HEK293 (cell line): ENCODE measurements around the gene BUD23.
A peak's percentile ranks its signal among the peaks of the same experiment; 100 is the strongest.

Experiments
- GLI4 ChIP-seq: fragments of 450-650 bp; formaldehyde crosslinking; IDR thresholded peaks from 2 replicates; pipeline ENCODE4 v1.5.1; 2016; ENCODE audit warnings: missing biosample characterization, missing genetic modification characterization
- SCRT1 ChIP-seq: fragments of 450-650 bp; formaldehyde crosslinking; IDR thresholded peaks from 2 replicates; pipeline ENCODE4 v1.5.1; 2016; ENCODE audit warnings: missing biosample characterization, missing genetic modification characterization, borderline replicate concordance
- ZBTB10 ChIP-seq: fragments of 450-650 bp; formaldehyde crosslinking; IDR thresholded peaks from 2 replicates; pipeline ENCODE4 v1.5.1; 2016; ENCODE audit warnings: missing biosample characterization, missing genetic modification characterization
- ZBTB8A ChIP-seq: fragments of 450-650 bp; formaldehyde crosslinking; IDR thresholded peaks from 2 replicates; pipeline ENCODE4 v1.5.1; 2016; ENCODE audit warnings: missing biosample characterization, missing genetic modification characterization
- ZEB2 ChIP-seq: fragments of 450-650 bp; formaldehyde crosslinking; IDR thresholded peaks from 2 replicates; pipeline ENCODE4 v1.5.1; 2016; ENCODE audit warnings: missing biosample characterization, missing genetic modification characterization
- ZIC2 ChIP-seq: fragments of 450-650 bp; formaldehyde crosslinking; IDR thresholded peaks from 2 replicates; pipeline ENCODE4 v1.5.1; 2016; ENCODE audit warnings: missing biosample characterization, missing genetic modification characterization
- ZNF175 ChIP-seq: fragments of 450-650 bp; formaldehyde crosslinking; IDR thresholded peaks from 2 replicates; pipeline ENCODE4 v1.5.1; 2016; ENCODE audit warnings: missing biosample characterization, missing genetic modification characterization
- ZNF26 ChIP-seq: fragments of 450-650 bp; formaldehyde crosslinking; IDR thresholded peaks from 2 replicates; pipeline ENCODE4 v1.5.1; 2016; ENCODE audit warnings: missing biosample characterization, missing genetic modification characterization
- ZNF280C ChIP-seq: fragments of 450-650 bp; formaldehyde crosslinking; IDR thresholded peaks from 2 replicates; pipeline ENCODE4 v1.5.1; 2016; ENCODE audit warnings: missing biosample characterization, missing genetic modification characterization
- ZNF280D ChIP-seq: fragments of 450-650 bp; formaldehyde crosslinking; IDR thresholded peaks from 2 replicates; pipeline ENCODE4 v1.5.1; 2016; ENCODE audit warnings: missing biosample characterization, missing genetic modification characterization
- ZNF423 ChIP-seq: fragments of 450-650 bp; formaldehyde crosslinking; IDR thresholded peaks from 2 replicates; pipeline ENCODE4 v1.5.1; 2016; ENCODE audit warnings: missing biosample characterization, missing genetic modification characterization
- ZNF610 ChIP-seq: fragments of 450-650 bp; formaldehyde crosslinking; IDR thresholded peaks from 2 replicates; pipeline ENCODE4 v1.5.1; 2016; ENCODE audit warnings: missing biosample characterization, missing genetic modification characterization, borderline replicate concordance
- ZNF629 ChIP-seq: fragments of 450-650 bp; formaldehyde crosslinking; IDR thresholded peaks from 2 replicates; pipeline ENCODE4 v1.5.1; 2017; ENCODE audit warnings: missing biosample characterization, missing genetic modification characterization
- ZNF837 ChIP-seq: fragments of 450-650 bp; formaldehyde crosslinking; IDR thresholded peaks from 2 replicates; pipeline ENCODE4 v1.5.1; 2016; ENCODE audit warnings: missing biosample characterization, missing genetic modification characterization
- TF ChIP-seq, protein P1 (sequence below): fragments of 450-650 bp; formaldehyde crosslinking; IDR thresholded peaks from 2 replicates; pipeline ENCODE4 v1.5.1; 2017; ENCODE audit warnings: missing biosample characterization, missing genetic modification characterization
- TF ChIP-seq, protein P2 (sequence below): fragments of 450-650 bp; formaldehyde crosslinking; IDR thresholded peaks from 2 replicates; pipeline ENCODE4 v1.5.1; 2016; ENCODE audit warnings: missing biosample characterization, missing genetic modification characterization, borderline replicate concordance

The BUD23 gene

GRCh38 chr7:73718905-73719805 lies 35.8 kb downstream of the BUD23 start, which contains the start of gene STX1A (continued):
- TF ChIP-seq ZNF837 (tag by site-specific recombination) = no peak
- TF ChIP-seq ZNF26 (tag by site-specific recombination) = no peak
- TF ChIP-seq ZNF175 (tag by site-specific recombination) = no peak
- no peak for TF ChIP-seq GLI4
- TF ChIP-seq ZBTB10 (tag by site-specific recombination) = peak; percentile 69; the same call in 1 of the 2 replicates
- TF ChIP-seq, protein P1, sequence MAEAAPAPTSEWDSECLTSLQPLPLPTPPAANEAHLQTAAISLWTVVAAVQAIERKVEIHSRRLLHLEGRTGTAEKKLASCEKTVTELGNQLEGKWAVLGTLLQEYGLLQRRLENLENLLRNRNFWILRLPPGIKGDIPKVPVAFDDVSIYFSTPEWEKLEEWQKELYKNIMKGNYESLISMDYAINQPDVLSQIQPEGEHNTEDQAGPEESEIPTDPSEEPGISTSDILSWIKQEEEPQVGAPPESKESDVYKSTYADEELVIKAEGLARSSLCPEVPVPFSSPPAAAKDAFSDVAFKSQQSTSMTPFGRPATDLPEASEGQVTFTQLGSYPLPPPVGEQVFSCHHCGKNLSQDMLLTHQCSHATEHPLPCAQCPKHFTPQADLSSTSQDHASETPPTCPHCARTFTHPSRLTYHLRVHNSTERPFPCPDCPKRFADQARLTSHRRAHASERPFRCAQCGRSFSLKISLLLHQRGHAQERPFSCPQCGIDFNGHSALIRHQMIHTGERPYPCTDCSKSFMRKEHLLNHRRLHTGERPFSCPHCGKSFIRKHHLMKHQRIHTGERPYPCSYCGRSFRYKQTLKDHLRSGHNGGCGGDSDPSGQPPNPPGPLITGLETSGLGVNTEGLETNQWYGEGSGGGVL (tag by site-specific recombination) = no peak
- TF ChIP-seq ZEB2 (tag by site-specific recombination) = peak; percentile 53; the same call in 1 of the 2 replicates
- TF ChIP-seq ZBTB8A (tag by site-specific recombination) = no peak
- TF ChIP-seq ZNF280C = no peak
- peak; percentile 74 for TF ChIP-seq ZIC2
- peak; percentile 99 for TF ChIP-seq SCRT1 (tag by site-specific recombination)
- TF ChIP-seq, protein P2, sequence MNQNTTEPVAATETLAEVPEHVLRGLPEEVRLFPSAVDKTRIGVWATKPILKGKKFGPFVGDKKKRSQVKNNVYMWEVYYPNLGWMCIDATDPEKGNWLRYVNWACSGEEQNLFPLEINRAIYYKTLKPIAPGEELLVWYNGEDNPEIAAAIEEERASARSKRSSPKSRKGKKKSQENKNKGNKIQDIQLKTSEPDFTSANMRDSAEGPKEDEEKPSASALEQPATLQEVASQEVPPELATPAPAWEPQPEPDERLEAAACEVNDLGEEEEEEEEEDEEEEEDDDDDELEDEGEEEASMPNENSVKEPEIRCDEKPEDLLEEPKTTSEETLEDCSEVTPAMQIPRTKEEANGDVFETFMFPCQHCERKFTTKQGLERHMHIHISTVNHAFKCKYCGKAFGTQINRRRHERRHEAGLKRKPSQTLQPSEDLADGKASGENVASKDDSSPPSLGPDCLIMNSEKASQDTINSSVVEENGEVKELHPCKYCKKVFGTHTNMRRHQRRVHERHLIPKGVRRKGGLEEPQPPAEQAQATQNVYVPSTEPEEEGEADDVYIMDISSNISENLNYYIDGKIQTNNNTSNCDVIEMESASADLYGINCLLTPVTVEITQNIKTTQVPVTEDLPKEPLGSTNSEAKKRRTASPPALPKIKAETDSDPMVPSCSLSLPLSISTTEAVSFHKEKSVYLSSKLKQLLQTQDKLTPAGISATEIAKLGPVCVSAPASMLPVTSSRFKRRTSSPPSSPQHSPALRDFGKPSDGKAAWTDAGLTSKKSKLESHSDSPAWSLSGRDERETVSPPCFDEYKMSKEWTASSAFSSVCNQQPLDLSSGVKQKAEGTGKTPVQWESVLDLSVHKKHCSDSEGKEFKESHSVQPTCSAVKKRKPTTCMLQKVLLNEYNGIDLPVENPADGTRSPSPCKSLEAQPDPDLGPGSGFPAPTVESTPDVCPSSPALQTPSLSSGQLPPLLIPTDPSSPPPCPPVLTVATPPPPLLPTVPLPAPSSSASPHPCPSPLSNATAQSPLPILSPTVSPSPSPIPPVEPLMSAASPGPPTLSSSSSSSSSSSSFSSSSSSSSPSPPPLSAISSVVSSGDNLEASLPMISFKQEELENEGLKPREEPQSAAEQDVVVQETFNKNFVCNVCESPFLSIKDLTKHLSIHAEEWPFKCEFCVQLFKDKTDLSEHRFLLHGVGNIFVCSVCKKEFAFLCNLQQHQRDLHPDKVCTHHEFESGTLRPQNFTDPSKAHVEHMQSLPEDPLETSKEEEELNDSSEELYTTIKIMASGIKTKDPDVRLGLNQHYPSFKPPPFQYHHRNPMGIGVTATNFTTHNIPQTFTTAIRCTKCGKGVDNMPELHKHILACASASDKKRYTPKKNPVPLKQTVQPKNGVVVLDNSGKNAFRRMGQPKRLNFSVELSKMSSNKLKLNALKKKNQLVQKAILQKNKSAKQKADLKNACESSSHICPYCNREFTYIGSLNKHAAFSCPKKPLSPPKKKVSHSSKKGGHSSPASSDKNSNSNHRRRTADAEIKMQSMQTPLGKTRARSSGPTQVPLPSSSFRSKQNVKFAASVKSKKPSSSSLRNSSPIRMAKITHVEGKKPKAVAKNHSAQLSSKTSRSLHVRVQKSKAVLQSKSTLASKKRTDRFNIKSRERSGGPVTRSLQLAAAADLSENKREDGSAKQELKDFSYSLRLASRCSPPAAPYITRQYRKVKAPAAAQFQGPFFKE (tag by site-specific recombination) = no peak
- TF ChIP-seq ZNF610 (tag by site-specific recombination) = no peak
- TF ChIP-seq ZNF423 (tag by site-specific recombination) = no peak
- no peak for TF ChIP-seq ZNF629 (tag by site-specific recombination)
- TF ChIP-seq ZNF280D (tag by site-specific recombination) = no peak
